MCF 10A (cell line): ENCODE data around the gene OR7A10. TPM values are rescaled to one million over a fixed set of nuclear protein-coding genes. Genes with fewer than 3 reads are reported as not detected.
A peak's percentile ranks its signal among the peaks of the same experiment; 100 is the strongest.

Experiments used
- BruUV-seq: library from RNA; stranded (reverse); fragments of 400-500 nt; replicated peaks from 2 replicates; lab custom pipeline; 2021; lab: Mats Ljungman, UMichigan
- CTCF ChIA-PET: fragments of 300-600 bp; sonication (Branson Sonifier 250); formaldehyde crosslinking; extraction: SDS; loops from one replicate; lab custom pipeline; 2021; ENCODE audit warnings: antibody characterized with exemption, inconsistent platforms; lab: Yijun Ruan, JAX
- POLR2A ChIA-PET: fragments of 300-600, 350-650 bp; sonication (Branson Sonifier 250); formaldehyde crosslinking; extraction: SDS; loops from one replicate; lab custom pipeline; 2020; ENCODE audit warnings: antibody characterized with exemption, inconsistent platforms; lab: Yijun Ruan, JAX
- DNase-seq: peaks from one replicate; pipeline ENCODE4 v3.0.0-alpha.2; 2018; ENCODE audit not compliant: unreplicated experiment
- H3K27ac Mint-ChIP-seq: one replicate; pipeline ENCODE4 v1.8.0; 2022; ENCODE audit warnings: mild to moderate bottlenecking, low read depth, mixed read lengths; ENCODE audit not compliant: unreplicated experiment
- H3K27me3 Mint-ChIP-seq: one replicate; pipeline ENCODE4 v1.8.0; 2022; ENCODE audit warnings: mixed read lengths; ENCODE audit not compliant: insufficient read depth, unreplicated experiment
- H3K36me3 Mint-ChIP-seq: one replicate; pipeline ENCODE4 v1.8.0; 2022; ENCODE audit warnings: mild to moderate bottlenecking, moderate library complexity, mixed read lengths; ENCODE audit not compliant: insufficient read depth, unreplicated experiment
- H3K4me1 Mint-ChIP-seq: one replicate; pipeline ENCODE4 v1.8.0; 2022; ENCODE audit warnings: mixed read lengths; ENCODE audit not compliant: insufficient read depth, unreplicated experiment
- H3K4me3 Mint-ChIP-seq: one replicate; pipeline ENCODE4 v1.8.0; 2022; ENCODE audit warnings: mild to moderate bottlenecking, moderate library complexity, mixed read lengths; ENCODE audit not compliant: unreplicated experiment
- H3K9me3 Mint-ChIP-seq: one replicate; pipeline ENCODE4 v1.8.0; 2022; ENCODE audit warnings: mixed read lengths; ENCODE audit not compliant: unreplicated experiment
- CTCF ChIP-seq: fragments of 200-600 bp; IDR thresholded peaks from one replicate; pipeline ENCODE4 v1.8.0; 2022; ENCODE audit warnings: antibody characterized with exemption, mild to moderate bottlenecking; ENCODE audit not compliant: unreplicated experiment
- intact Hi-C: fragments of 100-400 bp; cut with micrococcal nuclease; formaldehyde crosslinking; loops from 2 replicates; pipeline ENCODE4 v1.14.1; 2022
- total RNA-seq: library from RNA; stranded (reverse); gene quantifications from 2 replicates; pipeline ENCODE4 v1.2.3, GENCODE V29; 2022

The OR7A10 gene
- total RNA-seq, 1 experiment from 2014 or later: not detected

GRCh38 chr19:14886032-14886431 lies 37.3 kb upstream of the OR7A10 start, which contains the start of gene OR7A17:
TSS of gene OR7A17 (minus strand) at chr19:14886132. CDS start at chr19:14881355, 4,777 bp downstream.
- no peak within 1 kb of the TSS for H3K27ac Mint-ChIP-seq
- ChIA-PET CTCF (interaction anchor here (0.7 to 8.1 kb wide), 4 partner anchors 100 to 370 kb away, joined by 3 to 63 read pairs (median 4); partner anchors contain the start of gene NDUFB7), POLR2A (no interaction called here)
- no peaks in the 10 kb centered on the region for H3K9me3 Mint-ChIP-seq
- H3K4me1 Mint-ChIP-seq: peaks cover 8% of the 10 kb centered on the region
- BruUV-seq: no TSS peak
- H3K36me3 Mint-ChIP-seq: no peaks in the 10 kb centered on the region
- no peak for DNase-seq
- H3K4me3 Mint-ChIP-seq: no peak within 1 kb of the TSS
- intact Hi-C loops: loop anchor here (10.0 kb wide), 1 partner anchor 201 kb away; no protein-coding TSS in a partner anchor
- no peak for TF ChIP-seq CTCF
- H3K27me3 Mint-ChIP-seq: peaks cover 54% of the 10 kb centered on the region

- Mint-ChIP-seq H3K36me3 (no peaks in the 10 kb centered on the region), H3K4me3 (no peak overlapping the region), H3K9me3 (no peaks in the 10 kb centered on the region), H3K27ac (no peak overlapping the region), H3K27me3 (peaks cover 40% of the 10 kb centered on the region), H3K4me1 (no peaks in the 10 kb centered on the region)
- intact Hi-C loops: loop anchor here (1.0 to 10.0 kb wide), 4 partner anchors 18 to 299 kb away; partner anchors contain the start of gene NDUFB7
- CTCF ChIA-PET: interaction anchor here (0.7 kb wide), 2 partner anchors 8 to 468 kb away, joined by 3 read pairs; no protein-coding TSS in a partner anchor
- DNase-seq: peak; percentile 20
- peak; percentile 49 for TF ChIP-seq CTCF
- POLR2A ChIA-PET: no interaction called here
- no TSS peak for BruUV-seq
Measured at GRCh38 chr19:14871619-14872230, 23.0 kb upstream of the OR7A10 start.

- Mint-ChIP-seq H3K4me1 (no peaks in the 10 kb centered on the region), H3K27me3 (peaks cover 47% of the 10 kb centered on the region), H3K36me3 (no peaks in the 10 kb centered on the region), H3K4me3 (no peak overlapping the region), H3K9me3 (no peaks in the 10 kb centered on the region), H3K27ac (no peak overlapping the region)
- intact Hi-C loops: no loop called here
- no peak for DNase-seq
- TF ChIP-seq CTCF: no peak
- no TSS peak for BruUV-seq
- CTCF ChIA-PET: interaction anchor here (1.0 kb wide), 1 partner anchor 281 kb away, joined by 3 read pairs; no protein-coding TSS in a partner anchor
- POLR2A ChIA-PET: no interaction called here
Measured at GRCh38 chr19:14868497-14868896, 19.8 kb upstream of the OR7A10 start.

- CTCF ChIA-PET: no interaction called here
Measured at GRCh38 chr19:14843578-14843977, 5.1 kb downstream of the OR7A10 start.

More at GRCh38 chr19:14843578-14843977, 5.1 kb downstream of the OR7A10 start:
- DNase-seq: no peak
- H3K4me1 Mint-ChIP-seq: peaks cover 5% of the 10 kb centered on the region
- H3K36me3 Mint-ChIP-seq: no peaks in the 10 kb centered on the region
- peaks cover 28% of the 10 kb centered on the region for H3K27me3 Mint-ChIP-seq
- H3K9me3 Mint-ChIP-seq: no peaks in the 10 kb centered on the region
- TF ChIP-seq CTCF: no peak
- intact Hi-C loops: no loop called here
- POLR2A ChIA-PET: no interaction called here
- no peak overlapping the region for H3K4me3 Mint-ChIP-seq
- no peak overlapping the region for H3K27ac Mint-ChIP-seq
- no TSS peak for BruUV-seq
